GM19452 (cell line): ENCODE results near the gene BAIAP2.

Source experiments
- ATAC-seq: cut with Tn5 transposase; IDR thresholded peaks from one replicate; pipeline ENCODE4 v1.9.1; 2021; ENCODE audit not compliant: unreplicated experiment

The BAIAP2 gene, protein sequence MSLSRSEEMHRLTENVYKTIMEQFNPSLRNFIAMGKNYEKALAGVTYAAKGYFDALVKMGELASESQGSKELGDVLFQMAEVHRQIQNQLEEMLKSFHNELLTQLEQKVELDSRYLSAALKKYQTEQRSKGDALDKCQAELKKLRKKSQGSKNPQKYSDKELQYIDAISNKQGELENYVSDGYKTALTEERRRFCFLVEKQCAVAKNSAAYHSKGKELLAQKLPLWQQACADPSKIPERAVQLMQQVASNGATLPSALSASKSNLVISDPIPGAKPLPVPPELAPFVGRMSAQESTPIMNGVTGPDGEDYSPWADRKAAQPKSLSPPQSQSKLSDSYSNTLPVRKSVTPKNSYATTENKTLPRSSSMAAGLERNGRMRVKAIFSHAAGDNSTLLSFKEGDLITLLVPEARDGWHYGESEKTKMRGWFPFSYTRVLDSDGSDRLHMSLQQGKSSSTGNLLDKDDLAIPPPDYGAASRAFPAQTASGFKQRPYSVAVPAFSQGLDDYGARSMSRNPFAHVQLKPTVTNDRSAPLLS

DNA sequence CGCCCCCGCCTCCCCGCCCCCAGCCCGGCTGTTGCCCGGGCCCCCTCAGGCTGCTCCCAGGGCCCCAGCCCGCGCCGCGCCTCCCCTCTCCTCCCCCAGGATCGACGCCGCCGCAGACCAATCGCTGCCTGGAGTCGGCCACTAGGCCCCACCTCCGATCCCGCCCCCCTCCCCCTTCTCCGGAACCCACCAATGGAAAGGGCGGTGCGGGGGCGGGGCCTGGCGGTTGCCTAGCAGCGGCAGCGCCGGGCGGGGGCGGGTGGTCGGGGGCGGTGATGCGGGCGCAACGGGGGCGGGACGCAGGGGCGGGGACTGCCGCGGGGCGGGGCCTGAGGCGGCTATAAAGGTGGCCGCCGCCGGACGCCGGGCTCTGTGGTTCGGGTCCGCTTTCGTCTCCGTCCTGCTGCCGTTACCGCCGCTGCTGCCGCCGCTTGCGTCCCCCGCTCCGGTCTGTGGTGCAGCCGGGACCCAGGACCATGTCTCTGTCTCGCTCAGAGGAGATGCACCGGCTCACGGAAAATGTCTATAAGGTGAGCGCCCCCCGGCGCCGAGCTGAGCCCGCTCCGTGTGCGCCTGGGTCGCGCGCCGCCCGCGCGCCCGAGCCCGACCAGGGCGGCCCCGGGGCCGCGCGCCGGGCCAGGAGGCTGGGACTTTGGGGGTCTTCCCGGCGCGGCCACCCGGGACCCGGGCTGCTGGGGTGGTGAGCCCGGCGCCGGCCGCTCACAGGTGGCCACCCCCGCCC is at the start of gene BAIAP2:
Gene BAIAP2, plus strand, starts transcription at position 373 of the 742 bp plus-strand sequence. Its CDS starts 104 bp downstream, at position 477.
- peak; percentile 68 for ATAC-seq

GRCh38 chr17:80986046-80986445 is 48.9 kb upstream of the BAIAP2 start:
- no peak for ATAC-seq

- ATAC-seq: no peak
These were observed 48.0 kb upstream of the BAIAP2 start for GRCh38 chr17:80986816-80987475.

DNA sequence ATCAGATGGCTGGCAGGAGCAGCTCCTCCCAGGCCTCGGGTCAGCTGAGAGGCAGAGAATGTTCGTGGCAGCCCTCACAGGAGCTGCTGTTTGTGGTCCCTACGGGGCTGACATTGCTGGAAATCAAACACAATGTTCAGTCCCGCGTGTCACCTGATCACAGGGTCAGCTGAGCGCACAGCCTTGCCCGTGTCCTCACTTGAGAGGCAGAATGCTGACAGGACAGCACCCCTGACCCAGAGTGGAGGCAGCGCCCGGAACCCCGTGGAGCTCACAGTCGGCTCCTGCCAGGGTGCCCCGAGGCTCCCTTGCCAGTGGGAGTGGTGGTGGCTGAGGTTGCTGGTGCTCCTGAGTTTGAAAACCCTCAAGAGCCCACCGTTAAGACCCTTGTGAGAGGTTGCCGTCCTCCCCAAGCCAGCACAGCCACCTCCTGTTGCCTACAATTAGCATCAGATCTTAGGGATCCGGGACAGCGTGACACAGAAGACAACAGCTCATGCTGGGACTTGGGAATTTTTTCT is 47.0 kb upstream of the BAIAP2 start:
- no peak for ATAC-seq

- ATAC-seq: no peak
These were observed 45.4 kb upstream of the BAIAP2 start for GRCh38 chr17:80989586-80989913.

DNA sequence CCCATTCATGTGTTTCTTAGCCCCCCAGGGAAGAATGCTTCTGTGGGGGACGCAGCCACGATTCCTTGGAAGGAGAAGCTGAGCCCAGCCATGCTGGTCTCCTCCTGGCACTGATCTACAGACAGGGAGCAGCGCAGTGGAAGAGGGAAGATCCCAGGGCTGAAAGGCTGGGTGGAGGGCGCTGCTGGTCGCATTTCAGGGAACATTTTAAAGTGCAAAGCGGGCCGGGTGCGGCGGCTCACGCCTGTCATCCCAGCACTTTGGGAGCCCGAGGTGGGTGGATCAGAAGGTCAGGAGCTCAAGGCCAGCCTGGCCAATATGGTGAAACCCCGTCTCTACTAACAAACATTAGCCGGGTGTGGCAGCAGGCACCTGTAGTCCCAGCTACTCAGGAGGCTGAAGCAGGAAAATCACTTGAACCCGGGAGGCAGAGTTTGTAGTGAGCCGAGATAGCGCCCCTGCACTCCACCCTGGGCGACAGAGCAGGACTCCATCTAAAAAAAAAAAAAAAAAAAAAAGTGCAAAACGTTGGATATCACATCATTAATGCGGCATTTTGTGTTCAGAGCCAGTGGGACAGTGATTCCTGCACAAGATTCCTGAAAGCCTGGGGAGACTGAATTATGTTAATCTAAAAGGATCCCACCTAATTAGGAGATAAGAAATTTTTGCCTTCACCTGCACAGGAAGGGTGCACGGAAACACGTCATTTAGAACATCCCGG is 43.9 kb upstream of the BAIAP2 start:
- no peak for ATAC-seq

DNA sequence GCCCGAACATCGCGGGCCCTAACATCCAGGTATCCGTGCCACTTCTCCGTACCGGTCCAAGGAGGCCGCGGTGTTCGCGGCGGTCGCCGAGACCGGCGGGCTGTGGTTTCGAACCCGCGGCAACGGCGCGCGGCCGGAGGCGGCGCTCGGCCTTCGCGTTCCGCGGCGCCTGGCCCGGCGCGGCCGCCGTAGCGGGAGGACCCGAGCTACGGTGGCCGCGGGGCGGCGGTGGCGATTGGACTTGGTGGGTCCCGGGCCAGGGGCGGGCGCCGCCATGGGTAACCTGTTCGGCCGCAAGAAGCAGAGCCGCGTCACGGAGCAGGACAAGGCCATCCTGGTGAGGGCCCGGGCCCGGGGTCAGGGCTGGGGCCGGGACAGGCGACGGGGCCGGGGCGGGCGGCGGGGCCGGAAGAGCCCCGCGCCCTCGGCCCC is 43.3 kb upstream of the BAIAP2 start, which contains the start of gene CHMP6:
Gene CHMP6, plus strand, starts transcription at position 197 of the 432 bp plus-strand sequence. Its CDS starts 78 bp downstream, at position 275.
- ATAC-seq: no peak

DNA sequence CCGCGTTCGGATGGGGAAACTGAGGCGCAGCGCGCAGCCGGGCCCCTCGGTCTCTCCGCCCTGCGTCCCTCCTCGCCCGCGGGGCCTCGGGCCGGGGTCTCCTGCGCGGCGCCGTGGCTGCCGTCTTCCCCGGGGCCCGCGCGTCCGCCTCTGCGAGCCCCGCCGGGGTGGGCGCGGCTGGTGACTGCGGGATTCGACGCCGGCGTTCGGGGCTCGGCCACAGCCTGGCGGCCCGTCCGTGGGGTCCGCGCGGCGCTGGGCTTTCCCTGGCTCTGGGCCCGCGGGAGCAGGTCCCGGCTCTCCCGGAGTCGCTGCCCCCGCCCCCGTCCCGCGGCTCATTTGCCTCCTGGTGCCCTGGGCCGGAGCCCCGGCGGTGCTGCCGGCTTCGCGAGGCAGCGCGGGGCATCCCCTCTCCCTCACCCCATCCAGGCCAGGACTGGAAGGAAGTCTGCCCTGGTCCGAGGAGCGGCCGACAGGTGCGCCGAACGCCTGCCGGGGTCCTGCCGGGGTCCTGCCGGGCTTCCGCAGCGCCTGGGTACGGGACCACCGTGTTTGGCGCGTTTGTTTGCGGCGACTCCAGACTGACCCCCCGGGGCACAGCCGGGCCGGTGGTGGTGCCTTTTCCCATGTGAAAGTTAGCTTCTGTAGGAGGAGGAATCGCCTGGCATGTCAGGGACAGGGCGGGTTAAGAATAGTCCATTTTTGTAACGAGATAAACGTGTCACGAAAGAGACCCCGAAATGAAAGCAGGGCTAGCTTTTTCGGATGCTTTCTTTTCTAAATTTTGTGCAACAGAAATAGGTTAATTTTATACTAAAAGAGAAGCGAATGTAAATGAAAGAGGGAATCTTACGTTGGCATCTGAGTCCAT is 42.6 kb upstream of the BAIAP2 start:
- ATAC-seq: no peak

DNA sequence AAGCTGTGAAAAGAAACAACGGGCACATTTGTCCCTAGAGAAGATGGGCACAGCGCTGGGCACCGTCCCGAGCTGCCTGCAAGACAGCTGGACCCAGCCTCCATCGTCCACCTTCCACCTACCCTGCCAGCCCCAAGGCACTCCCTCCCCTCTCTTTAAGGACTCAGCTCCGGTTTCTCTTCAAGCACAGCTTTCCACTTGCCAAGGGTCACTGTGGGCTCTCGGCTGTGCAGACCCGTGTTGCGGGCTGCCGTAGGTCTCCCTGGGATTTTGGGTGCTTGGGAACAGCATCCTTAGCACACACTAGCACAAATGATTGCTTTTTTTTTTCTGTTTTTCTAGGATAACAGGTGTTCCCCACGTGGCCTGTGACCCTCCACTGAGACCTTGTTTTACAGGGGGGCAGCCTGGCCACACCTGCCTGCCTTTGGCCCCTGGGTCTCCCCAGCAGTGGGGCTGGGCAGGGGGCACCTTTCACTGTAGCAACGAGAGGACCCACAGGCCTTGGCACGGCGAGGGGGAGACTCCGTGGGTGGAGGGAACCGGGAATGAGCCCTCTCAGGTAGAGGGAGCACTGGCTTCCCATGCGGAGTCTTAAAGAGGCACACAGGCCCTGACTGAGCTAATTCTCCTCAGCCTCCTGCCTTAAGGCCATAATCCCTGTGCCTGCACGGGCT is 41.9 kb upstream of the BAIAP2 start:
- no peak for ATAC-seq

GRCh38 chr17:80995131-80995530 is 39.8 kb upstream of the BAIAP2 start:
- no peak for ATAC-seq

DNA sequence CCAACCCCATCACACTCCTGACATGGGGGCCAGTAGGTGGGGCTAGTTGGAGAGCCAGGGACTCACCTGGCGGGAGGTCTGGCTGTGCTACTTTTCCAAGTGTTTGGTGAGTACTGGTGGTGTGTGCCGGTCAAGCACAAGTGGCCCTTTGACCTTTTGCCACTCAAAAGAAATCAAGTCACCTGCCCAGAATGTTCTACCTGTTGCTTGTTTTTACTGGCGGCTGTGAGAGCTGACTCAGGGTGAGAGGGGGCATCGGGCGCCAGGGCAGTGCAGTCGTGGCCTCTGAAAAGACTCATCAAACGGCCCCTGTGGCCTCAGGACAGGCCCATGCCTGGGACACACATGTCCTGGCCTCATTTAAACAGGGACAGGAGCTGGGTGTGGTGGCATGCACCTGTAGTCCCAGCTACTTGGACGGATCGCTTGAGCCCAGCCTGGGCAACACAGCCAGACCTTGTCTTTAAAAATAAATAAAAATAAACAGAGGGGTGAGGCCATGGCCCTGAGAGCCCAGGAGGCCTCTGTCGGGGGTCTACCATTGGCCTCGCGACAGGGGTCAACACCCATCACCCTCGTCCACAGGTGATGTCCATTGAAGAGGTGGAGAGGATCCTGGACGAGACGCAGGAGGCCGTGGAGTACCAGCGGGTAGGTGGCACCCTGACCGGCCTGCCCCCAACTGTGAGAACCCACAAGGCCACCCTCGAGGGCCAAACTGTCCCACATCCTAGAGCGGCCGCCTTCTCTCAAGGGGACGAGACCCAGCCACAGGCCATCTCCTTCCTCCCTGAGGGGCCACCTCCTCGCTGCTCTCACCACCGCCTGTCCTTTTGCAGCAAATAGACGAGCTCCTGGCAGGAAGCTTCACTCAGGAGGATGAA is 38.3 kb upstream of the BAIAP2 start:
- no peak for ATAC-seq

DNA sequence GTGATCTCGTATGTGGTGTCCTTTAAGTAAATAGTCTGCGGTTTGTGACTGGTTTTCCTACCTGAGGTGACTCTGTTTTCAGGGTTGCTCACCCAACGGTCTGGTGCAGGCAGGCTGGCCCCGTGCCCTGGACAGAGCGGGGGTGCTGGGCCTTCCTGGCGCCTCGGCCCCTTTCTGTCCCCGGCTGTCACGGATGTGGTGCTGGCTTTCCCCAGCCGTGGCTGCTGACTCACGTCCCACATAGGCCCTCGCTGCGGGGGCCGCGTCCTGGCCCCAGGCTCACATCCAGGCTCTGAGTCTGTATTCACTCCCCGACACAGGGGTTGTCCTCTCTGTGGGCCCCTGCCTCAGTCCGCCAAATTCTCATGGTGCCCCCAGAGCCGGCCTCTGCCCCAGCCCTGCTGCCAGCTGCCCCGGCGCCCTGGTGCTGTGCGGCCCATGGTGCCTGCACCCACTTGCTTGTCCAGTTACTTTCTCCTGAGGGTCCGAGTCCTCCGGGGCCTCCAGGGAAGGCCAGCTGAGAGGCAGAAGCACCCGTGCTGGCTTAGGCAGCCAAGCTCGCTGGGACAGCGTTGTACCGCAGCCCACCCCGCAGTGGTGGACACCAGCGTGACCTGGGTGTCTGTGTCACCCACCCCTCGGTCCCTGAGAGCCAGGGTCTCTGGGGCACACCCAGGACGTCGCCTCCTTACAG is 37.4 kb upstream of the BAIAP2 start:
- no peak for ATAC-seq

GRCh38 chr17:80998118-80998747 is 36.7 kb upstream of the BAIAP2 start:
- no peak for ATAC-seq

- ATAC-seq: no peak
These were observed 36.0 kb upstream of the BAIAP2 start for GRCh38 chr17:80998748-80999535.

GRCh38 chr17:80999536-81000333 is 35.2 kb upstream of the BAIAP2 start:
- no peak for ATAC-seq

GRCh38 chr17:81000334-81000630 is 34.7 kb upstream of the BAIAP2 start:
- no peak for ATAC-seq
